ENCODE measurements around the gene LYRM1. TPM values are rescaled to one million over a fixed set of nuclear protein-coding genes. Genes with fewer than 3 reads are reported as not detected.

The LYRM1 gene
- total RNA-seq, 1 donor from 2014 or later = 25.6 TPM

- no peak for DNase-seq (ENCODE audit: low spot score)
- ATAC-seq = peak; percentile 4
- intact Hi-C loops (cut with DNase I) = no loop called here
Observed at GRCh38 chr16:20870122-20870820, 30.3 kb upstream of the LYRM1 start.

DNA sequence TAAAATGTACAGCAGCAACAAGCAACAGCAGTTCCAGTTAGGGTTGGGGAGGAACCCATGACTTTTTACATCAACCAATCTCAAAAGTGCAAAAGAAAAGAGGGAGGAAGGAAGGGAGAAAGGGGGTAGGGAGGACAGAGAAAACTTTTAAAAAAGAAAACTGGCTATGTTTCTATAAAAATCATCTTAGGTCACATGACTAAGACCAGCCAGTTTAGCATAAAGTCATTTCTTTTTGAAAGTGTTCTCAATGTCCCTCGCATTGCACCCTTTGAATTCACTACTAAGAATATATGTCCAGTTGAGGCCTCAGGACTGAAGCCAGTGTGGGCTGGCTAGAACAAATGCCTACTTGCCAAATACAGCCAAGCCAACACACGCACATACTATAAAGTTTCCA, 29.3 kb upstream of the LYRM1 start:
- intact Hi-C loops (cut with DNase I) = no loop called here
- no peak for ATAC-seq

GRCh38 chr16:20871941-20872815, 28.4 kb upstream of the LYRM1 start:
- ATAC-seq (no peak), DNase-seq (ENCODE audit: low spot score) (no peak)
- intact Hi-C loops (cut with DNase I) = no loop called here

More for the DNA sequence above, 29.3 kb upstream of the LYRM1 start:
- no peak for DNase-seq (ENCODE audit: low spot score)

GRCh38 chr16:20873331-20873730, 27.2 kb upstream of the LYRM1 start:
- intact Hi-C loops (cut with DNase I) = no loop called here
- DNase-seq (ENCODE audit: low spot score) = no peak
- ATAC-seq = no peak

DNA sequence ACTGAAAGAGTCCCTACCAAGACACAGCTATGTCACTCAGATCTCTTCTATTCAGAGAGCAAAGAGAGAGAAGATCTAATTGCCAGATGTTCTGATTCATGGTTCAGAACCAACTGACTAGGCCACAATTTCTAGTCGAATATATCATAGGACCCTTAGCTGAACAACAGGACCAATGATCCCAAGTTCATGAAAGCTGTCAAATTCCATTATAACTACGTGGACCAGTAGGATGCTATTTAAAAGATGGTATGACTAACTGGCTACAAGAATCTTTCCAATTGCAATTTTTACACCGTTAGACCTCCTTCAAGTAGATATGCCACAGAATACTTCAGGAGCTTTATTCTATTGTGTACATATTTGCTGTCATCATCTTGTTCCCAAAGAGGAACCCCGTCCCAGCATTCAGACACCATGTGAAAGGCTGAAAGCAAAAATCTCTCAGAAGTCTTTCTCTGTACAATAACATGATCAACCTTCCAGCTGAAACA, 26.4 kb upstream of the LYRM1 start:
- ATAC-seq (no peak), DNase-seq (ENCODE audit: low spot score) (no peak)
- intact Hi-C loops (cut with DNase I) = no loop called here

GRCh38 chr16:20875355-20875650, 25.3 kb upstream of the LYRM1 start:
- intact Hi-C loops (cut with DNase I) = no loop called here
- DNase-seq (ENCODE audit: low spot score) = no peak
- ATAC-seq = no peak

DNA sequence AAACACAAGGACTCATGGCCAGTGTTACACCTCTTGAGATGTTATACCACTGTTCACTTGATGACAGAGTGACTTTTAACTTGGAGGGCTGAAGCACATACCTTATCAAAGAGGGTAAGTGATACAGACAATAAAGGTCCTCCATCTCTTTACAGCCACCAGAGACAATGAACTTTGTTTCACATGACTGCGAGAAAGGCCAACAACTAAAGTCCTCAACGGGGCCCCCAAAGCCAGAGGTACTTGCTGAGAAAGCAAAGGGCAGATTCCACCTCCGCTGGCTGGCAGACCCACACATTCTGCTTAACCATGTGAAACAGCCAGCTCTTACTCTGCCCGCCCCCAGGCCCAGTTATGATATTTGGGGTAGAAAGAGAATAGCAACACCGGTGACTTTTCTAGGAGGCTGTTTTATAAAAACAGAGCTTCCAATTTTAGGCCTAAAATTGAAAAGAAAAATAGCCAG, 21.9 kb upstream of the LYRM1 start:
- no peak for DNase-seq (ENCODE audit: low spot score)
- intact Hi-C loops (cut with DNase I) = no loop called here
- ATAC-seq = no peak

DNA sequence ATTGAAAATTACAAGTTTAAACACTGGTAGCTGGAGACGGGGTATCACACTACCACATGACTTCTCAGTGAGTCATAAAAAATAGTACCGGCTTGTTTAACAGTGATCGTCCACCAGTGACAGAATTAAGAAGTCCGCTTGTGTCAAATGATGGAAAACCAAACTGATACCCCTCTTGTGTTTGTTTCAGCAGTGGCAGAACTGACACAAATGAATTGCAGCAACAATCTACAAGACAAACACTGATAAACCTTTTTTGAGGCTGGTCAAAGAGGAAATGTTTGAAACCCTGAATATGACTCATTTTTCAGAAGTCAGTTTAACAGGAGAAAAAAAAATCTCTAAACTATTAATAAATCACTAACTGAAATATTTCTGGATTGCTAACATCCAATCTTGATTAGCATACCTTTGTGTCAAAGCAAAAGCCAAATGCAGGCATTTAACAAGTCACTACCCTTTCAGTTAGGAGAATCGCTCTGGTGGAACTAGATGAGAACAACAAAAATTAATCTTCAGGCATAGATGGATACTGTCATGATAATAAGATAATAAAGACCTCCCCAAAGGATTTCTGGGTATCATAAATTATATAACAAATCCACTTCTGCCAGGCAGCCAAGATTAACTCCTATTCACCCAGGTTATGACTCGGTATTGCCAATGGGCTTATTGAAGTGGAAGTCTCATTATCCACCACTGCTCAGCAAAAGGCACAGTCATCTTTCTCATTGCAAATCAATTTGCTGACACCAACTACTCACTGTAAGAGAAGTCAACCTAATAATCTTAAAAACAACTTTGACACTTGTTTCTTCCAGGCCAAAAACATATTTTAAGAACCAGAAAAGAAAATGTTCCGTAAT, 21.2 kb upstream of the LYRM1 start:
- intact Hi-C loops (cut with DNase I) = no loop called here
- DNase-seq (ENCODE audit: low spot score) = no peak
- ATAC-seq = no peak

GRCh38 chr16:20880867-20881502, 19.6 kb upstream of the LYRM1 start:
- intact Hi-C loops (cut with DNase I) = no loop called here
- ATAC-seq (no peak), DNase-seq (ENCODE audit: low spot score) (no peak)

DNA sequence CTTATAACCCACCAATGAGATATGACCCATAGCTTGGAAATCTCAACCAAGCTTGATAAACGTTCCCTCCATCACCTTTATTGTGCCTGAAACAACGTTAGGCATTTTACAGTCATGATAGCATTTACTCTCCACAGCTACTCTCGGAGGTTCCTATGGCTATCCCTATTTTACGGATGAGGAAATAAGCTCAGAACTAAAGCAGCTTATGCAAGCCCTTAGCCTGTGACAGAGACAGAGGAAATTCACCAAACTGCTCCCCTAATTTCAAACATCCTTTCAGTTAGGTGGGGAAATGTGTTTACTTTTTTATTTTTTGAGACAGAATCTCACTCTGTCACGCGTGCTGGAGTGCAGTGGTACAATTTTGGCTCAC, 19.1 kb upstream of the LYRM1 start:
- ATAC-seq (no peak), DNase-seq (ENCODE audit: low spot score) (no peak)
- intact Hi-C loops (cut with DNase I) = no loop called here

- peak; percentile 74 for ATAC-seq
- no peak for DNase-seq (ENCODE audit: low spot score)
- intact Hi-C loops (cut with DNase I) = no loop called here
Observed at GRCh38 chr16:20883554-20884239, 16.9 kb upstream of the LYRM1 start.

- intact Hi-C loops (cut with DNase I) = no loop called here
- peak; percentile 66 for ATAC-seq
- no peak for DNase-seq (ENCODE audit: low spot score)
Observed at GRCh38 chr16:20884240-20884556, 16.4 kb upstream of the LYRM1 start.

DNA sequence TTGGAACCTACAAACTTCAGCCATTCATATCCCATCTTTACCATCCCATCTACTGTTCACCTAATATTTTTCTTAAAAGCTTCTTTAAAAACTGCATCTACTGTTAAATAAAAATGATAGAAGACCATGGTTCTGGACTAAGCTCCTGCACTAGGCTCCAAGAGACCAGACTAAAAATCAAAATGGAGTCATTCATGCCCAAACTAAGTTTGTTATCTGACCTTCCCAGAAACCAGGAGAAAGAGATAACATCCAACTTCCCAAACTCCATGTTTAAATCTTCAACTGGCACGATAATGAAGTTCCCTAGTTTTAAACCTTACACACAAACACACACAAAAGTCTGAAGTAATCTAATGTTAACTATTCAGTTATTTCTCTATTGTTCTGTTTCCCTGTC, 14.3 kb upstream of the LYRM1 start:
- intact Hi-C loops (cut with DNase I) = no loop called here
- DNase-seq (ENCODE audit: low spot score) = no peak
- no peak for ATAC-seq

DNA sequence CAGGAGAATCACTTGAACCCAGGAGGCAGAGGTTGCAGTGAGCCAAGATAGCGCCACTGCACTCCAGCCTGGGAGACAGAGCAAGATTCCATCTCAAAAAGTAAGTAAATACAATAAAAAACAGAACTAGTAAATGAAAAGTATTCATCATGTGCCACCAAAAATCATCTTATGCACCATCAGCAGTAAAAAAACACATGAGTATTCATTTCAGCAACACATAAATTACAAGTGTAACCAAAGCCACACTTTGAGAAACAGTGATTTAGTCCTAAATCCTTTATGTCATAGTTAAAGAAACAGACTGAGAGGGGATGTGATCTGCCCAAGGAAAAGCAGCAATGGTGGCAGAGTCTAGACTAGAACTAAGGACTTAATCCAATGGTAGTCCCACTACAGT, 13.4 kb upstream of the LYRM1 start:
- ATAC-seq (no peak), DNase-seq (ENCODE audit: low spot score) (no peak)
- intact Hi-C loops (cut with DNase I) = no loop called here

DNA sequence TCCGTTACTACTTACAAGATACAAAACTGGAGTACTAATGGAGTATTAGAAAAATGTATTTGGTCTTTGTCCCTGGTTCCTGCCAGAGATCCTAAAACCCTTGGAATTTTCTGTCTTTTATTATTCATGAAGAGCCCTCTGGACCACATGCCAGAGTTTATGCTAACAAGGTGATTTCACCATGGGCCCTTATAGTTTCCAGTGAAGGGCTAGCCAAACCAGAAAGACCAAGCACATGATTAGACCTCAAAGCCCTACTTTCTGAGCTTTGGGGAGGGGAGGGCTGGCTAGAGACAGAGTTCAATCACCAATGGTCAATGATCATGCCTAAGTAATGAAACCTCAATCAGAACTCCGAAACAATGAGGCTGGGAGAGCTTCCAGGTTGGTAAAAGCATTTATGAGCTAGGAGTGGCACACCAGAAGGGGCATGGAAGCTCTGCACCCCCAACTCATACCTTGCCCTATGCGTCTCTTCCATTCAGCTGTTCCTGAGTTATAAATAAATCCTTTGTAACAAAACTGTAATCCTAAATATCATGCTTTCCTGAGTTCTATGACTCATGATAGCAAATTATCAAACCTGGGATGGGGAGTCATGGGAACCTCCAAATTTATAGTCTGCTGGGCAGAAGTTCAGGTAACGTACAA, 10.8 kb upstream of the LYRM1 start:
- DNase-seq (ENCODE audit: low spot score) (no peak), ATAC-seq (no peak)
- intact Hi-C loops (cut with DNase I) = no loop called here

- DNase-seq (ENCODE audit: low spot score) = no peak
- intact Hi-C loops (cut with DNase I) = no loop called here
- no peak for ATAC-seq
Observed at GRCh38 chr16:20894388-20894787, 6.2 kb upstream of the LYRM1 start.

DNA sequence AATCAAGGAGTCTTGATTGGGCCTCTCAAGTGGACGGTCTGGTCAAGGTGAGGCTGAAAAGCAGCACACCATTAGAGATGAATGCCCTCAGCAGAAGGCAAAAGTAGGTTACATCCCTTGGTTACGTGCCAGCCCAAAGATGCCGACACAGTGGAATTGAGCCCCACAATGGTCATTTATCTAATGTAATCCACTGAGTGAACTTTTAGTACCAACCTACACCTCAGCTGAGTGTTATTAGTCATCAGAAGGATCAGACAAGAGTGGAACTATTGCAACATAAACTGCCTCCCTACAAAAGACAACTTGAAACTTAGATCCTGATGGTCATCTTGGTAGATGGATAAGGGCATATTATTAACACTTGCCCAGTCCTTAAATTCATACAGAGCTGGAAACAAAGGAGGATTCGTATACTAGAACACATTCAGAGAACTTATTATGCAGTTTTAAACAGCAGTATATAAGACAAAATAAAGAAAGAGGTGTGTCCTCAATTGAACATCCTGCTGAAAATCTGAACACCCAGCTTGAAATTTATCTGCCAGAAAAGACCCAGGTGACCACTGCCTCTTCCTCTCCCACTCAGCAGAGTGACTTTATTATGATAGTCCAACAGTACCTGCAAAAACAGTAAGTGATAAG, 3.2 kb upstream of the LYRM1 start:
- ATAC-seq (no peak), DNase-seq (ENCODE audit: low spot score) (no peak)
- intact Hi-C loops (cut with DNase I) = no loop called here

DNA sequence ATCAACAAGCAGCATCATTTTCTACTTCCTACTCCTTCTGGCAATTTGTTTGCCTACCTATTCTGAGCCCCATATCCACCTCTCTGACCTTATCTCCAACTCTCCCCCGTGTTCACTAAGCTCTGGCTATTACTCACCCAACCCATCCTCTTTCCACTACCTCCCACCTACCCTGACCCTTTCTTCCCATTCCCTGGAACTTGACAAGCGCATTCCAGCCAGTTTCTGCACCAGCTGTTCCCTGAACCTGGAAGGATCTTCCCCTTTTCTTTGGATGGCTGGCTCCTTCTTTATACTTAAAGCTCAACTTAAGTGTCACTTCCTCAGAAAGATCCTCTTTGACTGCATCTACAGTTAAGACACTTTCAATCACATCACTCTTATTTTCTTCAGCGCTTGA, 2.6 kb upstream of the LYRM1 start:
- intact Hi-C loops (cut with DNase I) = no loop called here
- no peak for DNase-seq (ENCODE audit: low spot score)
- ATAC-seq = no peak
